ENCODE data around the gene RHBDF1.

Gene RHBDF1

GRCh38 chr16:102060-102855 is 29.8 kb upstream of the RHBDF1 start:
- no peak overlapping the region for H3K27ac ChIP-seq
- TF ChIP-seq ZFX (IDR thresholded peaks at IDR 0.05): no peak
- TF ChIP-seq CTCF (conservative IDR thresholded peaks at IDR 0.05): no peak

- H3K27ac ChIP-seq: no peak overlapping the region
- TF ChIP-seq ZFX (IDR thresholded peaks at IDR 0.05) (no peak), CTCF (conservative IDR thresholded peaks at IDR 0.05) (no peak)
These were observed 29.2 kb upstream of the RHBDF1 start for GRCh38 chr16:101586-101985.

DNA sequence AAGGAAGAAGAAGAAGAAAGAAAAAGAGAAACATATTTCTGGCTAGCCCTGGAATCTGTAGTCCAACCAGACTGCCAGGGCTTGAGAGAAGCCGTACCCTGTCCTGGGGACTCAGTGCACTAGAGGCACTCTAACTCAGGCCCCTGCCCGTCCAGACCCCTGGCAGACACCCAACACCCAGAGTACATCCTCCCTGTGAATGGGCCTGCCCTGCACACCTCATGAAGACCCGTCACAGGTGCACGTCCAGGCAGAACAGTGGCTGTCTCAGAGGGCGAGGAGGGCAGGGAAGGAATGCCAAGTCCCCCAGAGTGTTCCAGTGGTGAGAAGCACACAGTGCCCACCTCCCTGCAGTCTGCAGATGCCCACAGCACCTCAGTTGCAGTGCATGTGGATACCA is 28.6 kb upstream of the RHBDF1 start:
- H3K27ac ChIP-seq: no peak overlapping the region
- TF ChIP-seq CTCF (conservative IDR thresholded peaks at IDR 0.05) (no peak), ZFX (IDR thresholded peaks at IDR 0.05) (no peak)

DNA sequence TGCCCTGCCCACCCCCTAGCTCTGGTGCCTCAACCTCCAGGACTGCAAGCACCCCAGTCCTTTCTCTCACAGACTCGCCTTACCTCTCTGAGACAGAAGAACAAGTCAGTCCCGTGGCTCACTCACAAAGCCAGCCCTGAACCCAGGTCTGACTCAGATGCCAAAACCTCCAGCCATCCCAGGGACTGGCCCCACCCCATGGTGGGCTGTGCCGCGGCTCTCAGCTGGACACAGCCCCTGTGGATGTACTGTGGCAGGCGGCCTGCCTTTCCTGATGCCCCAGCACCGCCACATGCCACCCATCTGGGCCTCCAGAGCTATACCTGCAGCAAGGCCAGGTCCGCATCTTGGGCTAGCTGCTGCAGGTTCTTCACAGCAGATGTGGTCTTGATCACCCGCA is 25.4 kb upstream of the RHBDF1 start:
- H3K27ac ChIP-seq: no peak overlapping the region
- TF ChIP-seq CTCF (conservative IDR thresholded peaks at IDR 0.05): no peak

DNA sequence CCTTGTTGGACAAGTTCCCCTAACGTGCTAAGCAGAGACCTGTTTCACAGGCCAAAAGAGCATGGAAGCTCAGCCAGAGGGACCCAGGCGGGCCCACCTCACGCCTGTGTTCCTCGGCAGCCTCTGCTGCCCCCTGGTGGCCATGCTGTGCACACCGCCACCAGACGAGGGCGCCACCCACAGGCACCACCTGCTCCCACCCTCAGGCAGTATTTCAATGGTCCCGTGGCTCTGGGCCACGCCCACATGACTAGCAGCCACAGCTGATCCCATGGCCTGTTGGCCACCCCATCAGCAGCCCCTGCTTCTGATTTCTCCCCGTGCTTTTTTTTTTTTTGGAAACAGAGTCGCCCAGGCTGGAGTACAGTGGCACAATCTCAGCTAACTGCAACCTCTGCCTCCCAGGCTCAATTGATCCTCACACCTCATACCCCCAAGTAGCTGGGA is 24.5 kb upstream of the RHBDF1 start:
- peak; percentile 98 for TF ChIP-seq CTCF (conservative IDR thresholded peaks at IDR 0.05)
- no peak for TF ChIP-seq ZFX (IDR thresholded peaks at IDR 0.05)
- no peak overlapping the region for H3K27ac ChIP-seq

GRCh38 chr16:94918-95265 is 22.5 kb upstream of the RHBDF1 start:
- TF ChIP-seq ZFX (IDR thresholded peaks at IDR 0.05) (no peak), CTCF (conservative IDR thresholded peaks at IDR 0.05) (no peak)
- no peak overlapping the region for H3K27ac ChIP-seq

DNA sequence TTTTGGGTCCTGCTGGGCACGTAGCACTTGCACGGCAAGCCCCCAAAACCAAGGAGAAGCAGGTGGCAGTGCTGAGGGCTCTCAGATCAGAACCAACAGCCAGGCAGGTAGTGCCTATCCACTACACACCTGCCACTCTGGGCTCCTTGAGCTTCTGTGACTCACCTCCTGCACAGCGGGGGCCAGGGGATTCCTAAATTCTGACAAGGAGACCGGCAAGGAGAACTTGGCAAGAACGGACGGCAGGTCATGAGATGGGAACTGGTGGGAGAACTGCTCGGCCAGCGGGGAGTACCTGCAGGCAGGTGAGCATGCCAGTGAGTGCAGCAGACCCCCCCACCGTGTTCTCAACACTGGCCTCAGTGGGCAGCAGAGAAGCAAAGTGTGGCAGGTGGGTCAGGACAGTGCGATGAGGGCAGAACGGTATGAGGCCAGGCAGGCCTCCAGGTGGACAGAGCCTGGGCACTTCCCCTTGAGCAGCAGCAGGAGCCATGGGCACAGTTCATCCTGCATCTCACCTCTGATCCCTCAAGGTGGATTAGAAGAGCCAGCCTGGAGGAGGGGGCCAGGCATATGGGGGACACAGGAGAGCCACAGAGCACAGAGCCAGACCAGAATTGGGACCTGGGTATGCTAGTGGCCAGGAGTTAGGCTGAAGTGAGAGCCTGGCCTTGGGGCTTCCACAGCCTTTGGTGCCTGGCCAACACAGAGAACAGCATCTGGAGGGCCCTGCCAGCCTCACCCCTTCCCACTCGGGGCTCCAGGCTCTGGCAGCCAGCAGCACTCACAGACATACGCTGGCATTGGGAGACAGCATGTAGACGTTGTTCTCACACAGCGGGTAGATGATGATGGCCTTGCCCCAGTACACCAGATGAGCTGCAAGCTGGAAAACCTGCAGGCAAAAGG is 20.3 kb upstream of the RHBDF1 start:
- no peak for TF ChIP-seq CTCF (conservative IDR thresholded peaks at IDR 0.05)
- no peak for TF ChIP-seq ZFX (IDR thresholded peaks at IDR 0.05)
- peak overlapping the region; percentile 18; the same call in 1 of the 2 replicates for H3K27ac ChIP-seq
